Right lobe of liver (tissue), 6 donors: Measurements from ENCODE around the gene SLC17A9. TPM values are rescaled to one million over a fixed set of nuclear protein-coding genes. Genes with fewer than 3 reads are reported as not detected.

ENCODE experiments used
- ATAC-seq, 4 donors: fragments of 200-7000 bp; cut with Tn5 transposase; one replicate each; pipeline ENCODE4 v1.9.1; 2020; ENCODE audit warnings: mild to moderate bottlenecking in 4 of 4, moderate library complexity in 4 of 4
- DNase-seq, 3 donors: peaks; one replicate each; pipeline ENCODE4 v3.0.0-alpha.2; 2020
- H3K27ac ChIP-seq, 3 donors: fragments of 200-600 bp; one replicate each; pipeline ENCODE4 v1.8.0; 2022
- H3K27me3 ChIP-seq, 2 donors: fragments of 200-600 bp; one replicate each; pipeline ENCODE4 v1.8.0; 2022
- H3K36me3 ChIP-seq, 4 donors: fragments of 200-600 bp; sonication (generic) in 1 of 4; one replicate each; pipeline versions ENCODE4 v1.5.1 to v1.8.0; 2017 to 2022; ENCODE audit warnings: control low read depth in 1 of 4
- H3K4me1 ChIP-seq, 4 donors: fragments of 200-600 bp; sonication (generic) in 1 of 4; one replicate each; pipeline versions ENCODE4 v1.5.1 to v1.8.0; 2017 to 2022; ENCODE audit warnings: control low read depth in 1 of 4
- H3K4me3 ChIP-seq, 3 donors: fragments of 200-600 bp; one replicate each; pipeline ENCODE4 v1.8.0; 2022
- H3K9me3 ChIP-seq, 4 donors: fragments of 200-600 bp; sonication (generic) in 1 of 4; one replicate each; pipeline versions ENCODE4 v1.5.1 to v1.8.0; 2017 to 2022; ENCODE audit warnings: control low read depth in 1 of 4
- CTCF ChIP-seq, 4 donors: fragments of 200-600 bp in 3 of 4; fragments of 450-650 bp in 1 of 4; IDR thresholded peaks; one replicate each; pipeline versions ENCODE4 v1.5.1 to v1.8.0; 2016 to 2022; ENCODE audit warnings: antibody characterized with exemption in 4 of 4, mild to moderate bottlenecking in 2 of 4
- POLR2A ChIP-seq: fragments of 450-650 bp; IDR thresholded peaks from one replicate; pipeline ENCODE4 v1.6.1; 2017; ENCODE audit warnings: antibody characterized with exemption, mild to moderate bottlenecking
- WGBS: methylation state at CpG from one replicate; pipeline ENCODE4 v1.1.6; 2018; ENCODE audit warnings: low coverage, low lambda C conversion rate; ENCODE audit not compliant: insufficient coverage; ENCODE audit errors: missing lambda C conversion rate; 5-methylcytosine and 5-hydroxymethylcytosine counted together
- intact Hi-C, 2 donors: fragments of 100-400 bp; cut with DNase I; formaldehyde crosslinking; loops; one replicate each; pipeline versions ENCODE4 v1.11.2 to v1.14.1; 2022
- total RNA-seq, 6 experiments: library from RNA; depleted of rRNA in 2 of 6; stranded (reverse); fragments of >200 nt in 2 of 6; fragmentation: NEBNext Ultra II Directional in 3 of 6; extraction: Animal tissue kit (Norgen Biotek cat#: 25700) in 3 of 6; gene quantifications; one replicate each; pipeline versions ENCODE4 v1.1.0 to v1.2.4, GENCODE V29; 2016 to 2023
- donor health status: DM: no; HTN: yes; CAD: no.
- donor health status: DM: no; HTN: no; CAD: no.
- donor health status: DM: no; HTN: no; CAD: no.
- donor health status: DM: no; HTN: yes; CAD: no.
- donor health status: DM: no; HTN: yes; CAD: no.

Gene SLC17A9
- total RNA-seq, 6 experiments from 2014 or later: 29.8 to 99.4 (median 54.1) TPM

- peaks cover 0 to 54% (median 23%) of the 10 kb centered on the region in 4 donors for H3K4me1 ChIP-seq
- no peak overlapping the region for H3K27ac ChIP-seq
- peaks cover 0 to 38% (median 25%) of the 10 kb centered on the region in 4 donors for H3K36me3 ChIP-seq
- H3K27me3 ChIP-seq: no peaks in the 10 kb centered on the region
- intact Hi-C loops: no loop called here
- H3K9me3 ChIP-seq: no peaks in the 10 kb centered on the region
- ATAC-seq (no peak), DNase-seq (no peak)
- H3K4me3 ChIP-seq: no peak overlapping the region
- TF ChIP-seq CTCF (IDR thresholded peaks at IDR 0.05): no peak
- TF ChIP-seq POLR2A: no peak
- WGBS: 76% methylated on average over 9 of the region's 9 CpGs
These were observed 38.1 kb upstream of the SLC17A9 start for GRCh38 chr20:62914436-62914835.

GRCh38 chr20:62914970-62915457 is 37.5 kb upstream of the SLC17A9 start:
- H3K4me1 ChIP-seq: peaks cover 0 to 54% (median 25%) of the 10 kb centered on the region in 4 donors

GRCh38 chr20:62916703-62917476 is 35.6 kb upstream of the SLC17A9 start:
- intact Hi-C loops: no loop called here
- ATAC-seq (peak; percentile 64 to 83 (median 76)), DNase-seq (peak in 1 of 3 donors; percentile 62)
- Histone ChIP-seq H3K27ac (peak overlapping the region in 2 of 3 donors; percentile 36 to 50), H3K4me1 (peaks cover 0 to 71% (median 36%) of the 10 kb centered on the region in 4 donors), H3K27me3 (no peaks in the 10 kb centered on the region), H3K9me3 (no peaks in the 10 kb centered on the region), H3K36me3 (peaks cover 0 to 13% (median 5%) of the 10 kb centered on the region in 4 donors), H3K4me3 (no peak overlapping the region)
- 37% methylated on average over 10 of the region's 10 CpGs for WGBS
- TF ChIP-seq POLR2A (no peak), CTCF (IDR thresholded peaks at IDR 0.05) (no peak)

More at GRCh38 chr20:62914970-62915457, 37.5 kb upstream of the SLC17A9 start:
- TF ChIP-seq POLR2A: no peak
- no peak for TF ChIP-seq CTCF (IDR thresholded peaks at IDR 0.05)
- ATAC-seq (peak; percentile 5 to 53 (median 18)), DNase-seq (no peak)
- intact Hi-C loops: no loop called here
- WGBS: 73% methylated on average over 6 of the region's 8 CpGs
- no peak overlapping the region for H3K4me3 ChIP-seq
- H3K36me3 ChIP-seq: peaks cover 0 to 32% (median 21%) of the 10 kb centered on the region in 4 donors
- H3K27ac ChIP-seq: no peak overlapping the region
- H3K27me3 ChIP-seq: no peaks in the 10 kb centered on the region
- no peaks in the 10 kb centered on the region for H3K9me3 ChIP-seq

GRCh38 chr20:62917720-62918119 is 34.8 kb upstream of the SLC17A9 start:
- Histone ChIP-seq H3K27me3 (no peaks in the 10 kb centered on the region), H3K27ac (no peak overlapping the region), H3K9me3 (no peaks in the 10 kb centered on the region), H3K4me1 (peaks cover 0 to 78% (median 40%) of the 10 kb centered on the region in 4 donors), H3K36me3 (peaks cover 0 to 9% (median 1%) of the 10 kb centered on the region in 4 donors), H3K4me3 (no peak overlapping the region)
- intact Hi-C loops: no loop called here
- 49% methylated on average over 3 of the region's 3 CpGs for WGBS
- DNase-seq (no peak), ATAC-seq (no peak)
- no peak for TF ChIP-seq POLR2A
- TF ChIP-seq CTCF (IDR thresholded peaks at IDR 0.05): no peak
